GM18520 (cell line): Measurements from ENCODE around the gene METAP1.
"Not testable (repeated sequence)": the region's sequence is repeated elsewhere in the genome, so short reads cannot be mapped to it uniquely, and the experiment has no call there.

Experiments
- ATAC-seq: cut with Tn5 transposase; IDR thresholded peaks from one replicate; pipeline ENCODE4 v1.9.1; 2021; ENCODE audit not compliant: unreplicated experiment

METAP1 gene

GRCh38 chr4:99090481-99091215 is 95.1 kb downstream of the METAP1 start:
- ATAC-seq, result no peak

GRCh38 chr4:99091216-99091575 is 95.7 kb downstream of the METAP1 start:
- no peak for ATAC-seq

GRCh38 chr4:99091841-99092240 is 96.3 kb downstream of the METAP1 start:
- not testable (repeated sequence) for ATAC-seq

GRCh38 chr4:99099311-99099710 is 103.8 kb downstream of the METAP1 start:
- no peak for ATAC-seq

GRCh38 chr4:99099814-99100213 is 104.3 kb downstream of the METAP1 start:
- not testable (repeated sequence) for ATAC-seq

- no peak for ATAC-seq
Measured at GRCh38 chr4:99100876-99101275, 105.4 kb downstream of the METAP1 start.

GRCh38 chr4:99102634-99103033 is 107.1 kb downstream of the METAP1 start:
- no peak for ATAC-seq

GRCh38 chr4:99103166-99103565 is 107.6 kb downstream of the METAP1 start:
- no peak for ATAC-seq

- ATAC-seq, result no peak
Measured at GRCh38 chr4:99104153-99104552, 108.6 kb downstream of the METAP1 start.

- ATAC-seq, result not testable (repeated sequence)
Measured at GRCh38 chr4:99109286-99109685, 113.8 kb downstream of the METAP1 start.
